Cardiac fibroblast (primary cell): ENCODE data around the gene GRIK2.

ENCODE experiments used
- DNase-seq, 2 donors: peaks; one replicate each; pipeline versions ENCODE4 v3.0.0 to v3.0.0-alpha.2; 2010; ENCODE audit warnings: low read depth in 2 of 2
- H3K4me3 ChIP-seq, 2 donors: replicated peaks in 1 of 2; 1 replicate in 1 of 2; 2 replicates in 1 of 2; pipeline ENCODE4 v1.5.1; 2011; ENCODE audit warnings: low read depth in 2 of 2, low read length in 2 of 2, mild to moderate bottlenecking in 2 of 2, moderate library complexity in 1 of 2
- TF ChIP-seq, protein P1 (sequence below): IDR thresholded peaks from one replicate; pipeline ENCODE4 v1.5.1; 2011; ENCODE audit warnings: low read depth, mild to moderate bottlenecking, low read length, inconsistent platforms

The GRIK2 gene

DNA sequence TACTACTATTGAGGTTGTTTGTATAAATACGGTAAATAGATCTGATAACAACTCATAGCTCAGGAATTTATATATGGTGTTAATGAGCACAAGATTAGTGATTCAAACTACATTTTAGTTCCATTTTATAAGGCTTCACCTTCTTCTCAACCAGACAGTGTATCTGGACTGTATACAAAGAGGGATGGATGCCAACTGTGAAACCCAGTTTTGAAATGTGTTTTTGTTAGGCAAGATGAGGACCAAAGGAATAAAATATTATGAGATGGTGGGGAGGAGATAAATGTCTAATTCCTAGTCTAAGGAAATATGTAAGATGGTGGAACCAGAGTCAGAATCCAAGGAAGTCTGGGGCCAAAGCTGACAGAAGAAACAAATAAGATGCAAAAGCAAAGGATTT lies 329.0 kb downstream of the GRIK2 start:
- H3K4me3 ChIP-seq: no peak overlapping the region
- TF ChIP-seq, protein P1, sequence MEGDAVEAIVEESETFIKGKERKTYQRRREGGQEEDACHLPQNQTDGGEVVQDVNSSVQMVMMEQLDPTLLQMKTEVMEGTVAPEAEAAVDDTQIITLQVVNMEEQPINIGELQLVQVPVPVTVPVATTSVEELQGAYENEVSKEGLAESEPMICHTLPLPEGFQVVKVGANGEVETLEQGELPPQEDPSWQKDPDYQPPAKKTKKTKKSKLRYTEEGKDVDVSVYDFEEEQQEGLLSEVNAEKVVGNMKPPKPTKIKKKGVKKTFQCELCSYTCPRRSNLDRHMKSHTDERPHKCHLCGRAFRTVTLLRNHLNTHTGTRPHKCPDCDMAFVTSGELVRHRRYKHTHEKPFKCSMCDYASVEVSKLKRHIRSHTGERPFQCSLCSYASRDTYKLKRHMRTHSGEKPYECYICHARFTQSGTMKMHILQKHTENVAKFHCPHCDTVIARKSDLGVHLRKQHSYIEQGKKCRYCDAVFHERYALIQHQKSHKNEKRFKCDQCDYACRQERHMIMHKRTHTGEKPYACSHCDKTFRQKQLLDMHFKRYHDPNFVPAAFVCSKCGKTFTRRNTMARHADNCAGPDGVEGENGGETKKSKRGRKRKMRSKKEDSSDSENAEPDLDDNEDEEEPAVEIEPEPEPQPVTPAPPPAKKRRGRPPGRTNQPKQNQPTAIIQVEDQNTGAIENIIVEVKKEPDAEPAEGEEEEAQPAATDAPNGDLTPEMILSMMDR: no peak
- DNase-seq: peak in 1 of 2 donors; percentile 54

DNA sequence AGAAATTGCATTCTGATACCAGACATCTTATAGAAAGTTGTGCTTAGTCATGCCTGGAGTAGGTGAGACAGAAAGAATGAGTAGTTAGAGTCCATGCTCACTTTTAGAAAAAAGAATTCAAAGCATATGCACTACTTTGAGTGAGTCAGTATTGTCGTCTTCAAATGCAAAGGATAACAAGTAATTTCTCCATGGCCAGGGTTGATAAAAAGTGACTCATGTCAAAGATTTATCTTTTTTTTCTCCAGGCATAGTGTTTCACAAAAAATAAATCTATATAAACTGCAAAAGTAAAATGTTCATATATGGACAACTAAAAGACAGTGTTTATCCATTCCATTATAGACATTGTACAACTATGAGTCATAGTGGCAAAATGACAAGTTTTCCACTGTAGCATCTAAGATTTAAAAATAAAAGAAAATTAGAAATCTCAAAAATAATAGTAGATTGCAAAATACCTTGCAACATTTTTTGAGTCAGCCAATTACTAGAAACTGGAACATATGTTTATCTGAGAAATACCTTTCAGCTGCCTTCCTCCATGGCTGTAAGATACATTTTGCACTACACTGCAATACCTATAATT lies 329.6 kb downstream of the GRIK2 start:
- H3K4me3 ChIP-seq: no peak overlapping the region
- TF ChIP-seq, protein P1: no peak
- peak; percentile 88 to 91 for DNase-seq

DNA sequence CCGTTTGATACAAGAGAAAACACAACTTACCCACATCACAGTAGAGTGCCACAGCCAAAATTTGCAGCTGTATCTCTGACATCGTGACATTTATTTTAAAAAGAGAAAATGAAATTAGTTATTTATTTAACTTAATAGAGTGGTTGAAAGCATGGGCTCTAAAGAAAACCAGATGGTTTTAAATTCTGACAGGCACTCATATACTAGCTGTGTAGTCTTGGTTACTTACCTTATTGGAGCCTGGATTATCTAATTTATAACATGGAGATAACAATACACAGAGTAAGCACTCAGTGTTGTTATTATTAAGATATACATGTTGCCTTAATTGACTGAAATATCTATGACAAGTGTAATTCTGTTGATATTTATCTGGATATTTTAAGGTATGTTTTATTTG lies 334.9 kb downstream of the GRIK2 start:
- no peak overlapping the region for H3K4me3 ChIP-seq
- TF ChIP-seq, protein P1: no peak
- no peak for DNase-seq

DNA sequence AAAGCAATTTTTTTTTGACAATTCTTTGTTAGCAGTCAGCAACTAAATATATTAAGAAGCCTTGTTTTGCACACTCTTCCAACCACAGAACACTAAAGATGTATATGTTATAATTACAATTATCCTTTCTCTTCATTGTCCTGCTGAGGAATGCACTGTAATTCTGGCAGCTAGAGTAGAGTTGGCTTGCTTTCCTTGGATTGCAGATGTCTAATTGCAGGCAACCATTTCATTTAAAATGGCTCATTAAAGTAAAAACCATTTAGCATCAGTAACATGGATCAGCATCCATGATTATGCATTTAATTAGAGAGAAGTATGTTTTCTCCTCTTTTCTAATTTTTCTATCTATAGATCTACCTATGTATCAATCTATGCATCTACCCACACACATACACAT lies 335.4 kb downstream of the GRIK2 start:
- TF ChIP-seq, protein P1: no peak
- no peak for DNase-seq
- no peak overlapping the region for H3K4me3 ChIP-seq

DNA sequence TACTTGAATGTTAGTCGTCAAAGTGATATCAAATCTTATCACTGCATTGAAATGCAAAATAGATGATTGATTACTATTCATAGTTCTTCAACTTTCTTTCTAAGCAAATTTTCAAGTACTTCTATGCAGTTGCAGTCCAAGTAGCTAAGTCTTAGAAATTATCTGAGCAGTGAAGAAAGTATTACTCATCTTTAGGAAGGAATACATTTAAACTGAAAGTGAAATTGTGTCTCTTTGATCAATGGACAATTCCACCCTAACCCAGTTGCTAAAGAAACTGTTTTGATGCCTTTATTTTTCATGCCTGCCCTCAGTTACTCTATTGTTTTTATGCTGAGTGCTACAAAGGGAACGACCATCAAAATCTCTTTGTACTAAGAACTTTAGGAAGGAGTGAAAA lies 337.4 kb downstream of the GRIK2 start:
- peak; percentile 23 to 31 for DNase-seq
- TF ChIP-seq, protein P1: no peak
- H3K4me3 ChIP-seq: no peak overlapping the region

DNA sequence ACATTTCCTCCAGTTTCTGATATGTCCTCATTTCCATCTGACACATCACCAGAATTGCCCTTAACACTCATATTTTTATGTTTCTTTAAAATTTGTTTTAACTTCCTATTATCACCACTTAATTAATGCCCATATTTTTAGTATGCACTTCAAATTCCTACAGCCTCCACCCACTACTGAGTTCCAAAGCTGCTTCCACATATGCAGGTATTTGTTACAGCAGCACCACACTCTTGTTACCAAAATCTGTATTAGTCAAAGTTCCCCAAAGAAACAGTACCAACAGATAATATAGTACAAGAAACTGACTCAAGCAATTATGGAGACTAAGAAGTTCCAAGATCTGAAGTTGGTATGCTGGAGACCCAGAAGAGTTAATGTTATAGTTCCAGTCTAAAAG lies 340.4 kb downstream of the GRIK2 start:
- TF ChIP-seq, protein P1: no peak
- DNase-seq: no peak
- H3K4me3 ChIP-seq: no peak overlapping the region

DNA sequence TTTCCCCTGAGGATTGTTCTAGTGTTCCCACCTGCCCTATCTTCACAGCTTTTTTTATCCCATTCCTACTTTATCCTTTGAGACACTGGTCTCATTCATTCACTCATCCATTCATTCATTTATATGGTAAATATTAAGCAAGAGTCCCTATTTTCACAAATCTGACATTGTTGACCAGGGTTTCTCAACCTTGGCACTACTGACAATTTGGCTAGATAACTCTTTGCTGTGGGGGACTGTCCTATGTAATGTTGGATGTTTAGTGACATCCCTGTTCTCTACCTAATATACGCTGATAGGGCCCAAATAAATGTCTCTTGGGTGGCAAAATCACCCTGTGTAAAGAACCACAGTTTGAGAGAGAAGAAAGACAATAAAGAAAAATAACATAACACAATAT lies 345.0 kb downstream of the GRIK2 start:
- no peak for DNase-seq
- H3K4me3 ChIP-seq: no peak overlapping the region
- TF ChIP-seq, protein P1: no peak
